ENCODE measurements around the gene LGI2. TPM values are rescaled to one million over a fixed set of nuclear protein-coding genes. Genes with fewer than 3 reads are reported as not detected.

LGI2 gene
- total and polyA plus RNA-seq, 9 of the 15 experiments (the other 6 are each of a cell fraction or from before 2014, with no cell fraction given), result 0.03 to 0.07 TPM; not detected in 7

DNA sequence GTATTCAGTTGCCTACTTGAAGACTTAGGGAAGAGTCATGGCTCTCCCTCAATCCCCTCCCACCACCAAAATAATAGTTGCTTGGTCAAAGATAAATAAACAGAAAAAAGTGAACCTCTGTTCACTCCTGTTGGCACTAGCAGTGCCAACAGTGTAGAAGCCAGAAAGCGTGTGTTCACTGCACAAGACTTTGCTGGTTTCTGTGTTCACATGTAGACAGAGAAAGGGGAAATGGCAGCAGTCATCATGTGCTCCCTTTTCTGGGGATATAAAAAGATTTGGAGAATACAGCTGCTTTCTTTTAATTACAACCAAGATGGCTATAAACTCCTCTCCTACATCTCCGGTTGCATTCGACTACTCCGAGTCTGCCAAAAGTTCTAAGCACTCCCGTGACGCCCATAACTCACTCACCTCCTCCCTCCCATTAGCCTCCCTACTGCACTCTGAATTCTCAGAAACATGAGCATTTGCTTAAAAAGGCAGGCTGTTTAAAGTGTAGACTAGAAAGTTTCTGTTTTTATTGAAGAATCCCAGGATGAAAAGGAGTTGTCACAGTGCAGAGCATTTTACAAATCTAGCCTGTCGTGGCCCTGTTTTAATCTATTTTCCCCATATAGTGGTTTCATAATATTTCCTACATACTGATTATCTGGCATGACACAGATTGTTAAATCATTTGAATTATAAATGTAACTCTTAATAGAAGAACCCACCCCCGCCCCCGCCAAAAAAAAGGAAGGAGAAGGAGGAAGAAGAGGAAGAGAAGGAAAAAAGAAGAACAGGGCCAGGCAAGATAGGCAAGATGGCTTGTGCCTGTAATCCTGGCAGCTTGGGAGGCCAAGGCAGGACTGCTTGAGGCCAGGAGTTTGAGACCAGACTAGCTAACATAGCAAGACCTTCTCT is 16.7 kb downstream of the LGI2 start:
- CTCF ChIA-PET (ENCODE audit: low intra/inter-chr PET ratio), result no interaction called here
- intact Hi-C loops (cut with micrococcal nuclease), result no loop called here

More for the DNA sequence above, 16.7 kb downstream of the LGI2 start:
- Histone ChIP-seq H3K27me3 (ENCODE audit: control insufficient read depth in 2 of 2, insufficient read depth in 2 of 2, low read length in 2 of 2) (peaks cover 38 to 39% of the 10 kb centered on the region in 2 experiments), H3K9me1 (ENCODE audit: control insufficient read depth, insufficient read depth, low read length) (no peaks in the 10 kb centered on the region), H3K79me2 (ENCODE audit: control insufficient read depth, insufficient read depth, low read length) (no peaks in the 10 kb centered on the region), H2AFZ (ENCODE audit: low read depth, low read length) (no peak overlapping the region), H3K9ac (ENCODE audit: insufficient read depth in 1 of 2, low read depth in 2 of 2, low read length in 2 of 2) (no peak overlapping the region), H3K9me3 (replicated peaks; ENCODE audit: control insufficient read depth, insufficient read depth, low read depth, low read length) (no peaks in the 10 kb centered on the region), H3K27ac (ENCODE audit: extremely low read depth, low read depth, low read length) (no peak overlapping the region), H4K20me1 (replicated peaks; ENCODE audit: control insufficient read depth, insufficient read depth, low read length) (0 out of 2 replicates have a peak, but pooled peaks cover 4% of the 10 kb centered on the region), H3K4me3 (no peak overlapping the region), H3K4me1 (replicated peaks in 1 of 2; ENCODE audit: control insufficient read depth in 2 of 2, insufficient read depth in 2 of 2, low read length in 2 of 2) (no peaks in the 10 kb centered on the region), H3K36me3 (ENCODE audit: control insufficient read depth, insufficient read depth, low read length) (no peaks in the 10 kb centered on the region), H3K4me2 (ENCODE audit: insufficient read depth, low read length) (no peak overlapping the region)
- 0% methylated on average over 9 of the region's 9 CpGs for WGBS (ENCODE audit: insufficient coverage, low coverage, missing lambda C conversion rate)
- POLR2A ChIA-PET, result interaction anchor here (0.6 kb wide), 2 partner anchors 92 to 126 kb away, joined by 3 read pairs; no protein-coding TSS in a partner anchor
- BruUV-seq (replicated peaks), result no TSS peak
- no peak for FAIRE-seq
- DNase-seq (ENCODE audit: extremely low read depth in 1 of 4, low spot score in 3 of 4), result no peak
- no peak for ATAC-seq
- in situ Hi-C loops (cut with MboI), result no loop called here
- TF ChIP-seq ZNF384 (IDR thresholded peaks at IDR 0.05; ENCODE audit: low read depth, low read length) (no peak), MIER1 (IDR thresholded peaks at IDR 0.05; ENCODE audit: low read depth) (no peak), ARHGAP35 (IDR thresholded peaks at IDR 0.05; ENCODE audit: partially characterized antibody) (no peak), KDM1A (IDR thresholded peaks at IDR 0.05) (no peak), ZNF324 (CRISPR knock-in tag; IDR thresholded peaks at IDR 0.05) (no peak), GTF2A2 (tag; IDR thresholded peaks at IDR 0.05) (no peak), BRD4 (IDR thresholded peaks at IDR 0.05) (no peak), SMARCA4 (IDR thresholded peaks at IDR 0.05) (no peak), TRIM24 (IDR thresholded peaks at IDR 0.05) (no peak), ZNF644 (tag; IDR thresholded peaks at IDR 0.05; ENCODE audit: low read depth) (no peak), CHD4 (IDR thresholded peaks at IDR 0.05; ENCODE audit: insufficient read depth, insufficient replicate concordance, low read depth, low read length, poor library complexity, severe bottlenecking) (no peak)
- TF ChIP-seq, protein P1, sequence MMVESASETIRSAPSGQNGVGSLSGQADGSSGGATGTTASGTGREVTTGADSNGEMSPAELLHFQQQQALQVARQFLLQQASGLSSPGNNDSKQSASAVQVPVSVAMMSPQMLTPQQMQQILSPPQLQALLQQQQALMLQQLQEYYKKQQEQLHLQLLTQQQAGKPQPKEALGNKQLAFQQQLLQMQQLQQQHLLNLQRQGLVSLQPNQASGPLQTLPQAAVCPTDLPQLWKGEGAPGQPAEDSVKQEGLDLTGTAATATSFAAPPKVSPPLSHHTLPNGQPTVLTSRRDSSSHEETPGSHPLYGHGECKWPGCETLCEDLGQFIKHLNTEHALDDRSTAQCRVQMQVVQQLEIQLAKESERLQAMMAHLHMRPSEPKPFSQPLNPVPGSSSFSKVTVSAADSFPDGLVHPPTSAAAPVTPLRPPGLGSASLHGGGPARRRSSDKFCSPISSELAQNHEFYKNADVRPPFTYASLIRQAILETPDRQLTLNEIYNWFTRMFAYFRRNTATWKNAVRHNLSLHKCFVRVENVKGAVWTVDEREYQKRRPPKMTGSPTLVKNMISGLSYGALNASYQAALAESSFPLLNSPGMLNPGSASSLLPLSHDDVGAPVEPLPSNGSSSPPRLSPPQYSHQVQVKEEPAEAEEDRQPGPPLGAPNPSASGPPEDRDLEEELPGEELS (CRISPR knock-in tag; IDR thresholded peaks at IDR 0.05; ENCODE audit: borderline replicate concordance), result no peak
- TF ChIP-seq, protein P2, sequence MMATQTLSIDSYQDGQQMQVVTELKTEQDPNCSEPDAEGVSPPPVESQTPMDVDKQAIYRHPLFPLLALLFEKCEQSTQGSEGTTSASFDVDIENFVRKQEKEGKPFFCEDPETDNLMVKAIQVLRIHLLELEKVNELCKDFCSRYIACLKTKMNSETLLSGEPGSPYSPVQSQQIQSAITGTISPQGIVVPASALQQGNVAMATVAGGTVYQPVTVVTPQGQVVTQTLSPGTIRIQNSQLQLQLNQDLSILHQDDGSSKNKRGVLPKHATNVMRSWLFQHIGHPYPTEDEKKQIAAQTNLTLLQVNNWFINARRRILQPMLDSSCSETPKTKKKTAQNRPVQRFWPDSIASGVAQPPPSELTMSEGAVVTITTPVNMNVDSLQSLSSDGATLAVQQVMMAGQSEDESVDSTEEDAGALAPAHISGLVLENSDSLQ (IDR thresholded peaks at IDR 0.05), result no peak
- TF ChIP-seq, protein P3, sequence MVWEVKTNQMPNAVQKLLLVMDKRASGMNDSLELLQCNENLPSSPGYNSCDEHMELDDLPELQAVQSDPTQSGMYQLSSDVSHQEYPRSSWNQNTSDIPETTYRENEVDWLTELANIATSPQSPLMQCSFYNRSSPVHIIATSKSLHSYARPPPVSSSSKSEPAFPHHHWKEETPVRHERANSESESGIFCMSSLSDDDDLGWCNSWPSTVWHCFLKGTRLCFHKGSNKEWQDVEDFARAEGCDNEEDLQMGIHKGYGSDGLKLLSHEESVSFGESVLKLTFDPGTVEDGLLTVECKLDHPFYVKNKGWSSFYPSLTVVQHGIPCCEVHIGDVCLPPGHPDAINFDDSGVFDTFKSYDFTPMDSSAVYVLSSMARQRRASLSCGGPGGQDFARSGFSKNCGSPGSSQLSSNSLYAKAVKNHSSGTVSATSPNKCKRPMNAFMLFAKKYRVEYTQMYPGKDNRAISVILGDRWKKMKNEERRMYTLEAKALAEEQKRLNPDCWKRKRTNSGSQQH (CRISPR knock-in tag; IDR thresholded peaks at IDR 0.05), result no peak
